Measurements from ENCODE around the gene SNAP29. TPM values are rescaled to one million over a fixed set of nuclear protein-coding genes. Genes with fewer than 3 reads are reported as not detected.

SNAP29 gene
- total RNA-seq, 2 experiments from 2014 or later, result 20.0 to 22.6 TPM

DNA sequence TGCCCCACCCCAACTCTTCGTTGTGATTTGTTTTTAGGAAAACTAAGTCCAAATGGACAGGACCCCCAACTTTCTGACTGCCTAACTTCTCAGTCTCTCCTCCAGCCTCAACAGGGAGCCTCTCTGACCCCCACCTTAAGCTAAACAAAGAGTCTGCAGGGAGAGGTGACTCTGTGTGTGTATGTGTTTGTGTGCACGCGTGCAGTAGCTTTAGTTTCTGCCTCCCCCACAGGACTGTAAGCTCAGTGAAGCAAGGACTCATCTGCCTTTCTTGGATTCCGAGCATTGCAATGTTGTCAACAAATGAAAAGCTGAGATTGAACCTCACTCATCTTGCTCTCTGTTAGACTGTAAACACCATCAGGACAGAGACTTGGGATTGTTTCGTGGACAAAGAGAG lies 7.9 kb downstream of the SNAP29 start:
- Mint-ChIP-seq H3K27ac (no peak overlapping the region), H3K4me1 (ENCODE audit: low read depth) (peaks cover 19% of the 10 kb centered on the region), H3K4me3 (no peak overlapping the region), H3K27me3 (no peaks in the 10 kb centered on the region), H3K9me3 (no peaks in the 10 kb centered on the region), H3K36me3 (ENCODE audit: low read depth) (peaks cover 11% of the 10 kb centered on the region)
- ATAC-seq (no peak), DNase-seq (no peak)
- POLR2A ChIA-PET, result interaction anchor here (1.0 to 1.5 kb wide), 2 partner anchors 9 to 19 kb away, joined by 3 to 4 read pairs; no protein-coding TSS in a partner anchor
- CTCF ChIA-PET, result interaction anchor here (1.4 kb wide), 1 partner anchor 19 kb away, joined by 3 read pairs; no protein-coding TSS in a partner anchor
- intact Hi-C loops (cut with micrococcal nuclease), result no loop called here
- TF ChIP-seq, protein P1, sequence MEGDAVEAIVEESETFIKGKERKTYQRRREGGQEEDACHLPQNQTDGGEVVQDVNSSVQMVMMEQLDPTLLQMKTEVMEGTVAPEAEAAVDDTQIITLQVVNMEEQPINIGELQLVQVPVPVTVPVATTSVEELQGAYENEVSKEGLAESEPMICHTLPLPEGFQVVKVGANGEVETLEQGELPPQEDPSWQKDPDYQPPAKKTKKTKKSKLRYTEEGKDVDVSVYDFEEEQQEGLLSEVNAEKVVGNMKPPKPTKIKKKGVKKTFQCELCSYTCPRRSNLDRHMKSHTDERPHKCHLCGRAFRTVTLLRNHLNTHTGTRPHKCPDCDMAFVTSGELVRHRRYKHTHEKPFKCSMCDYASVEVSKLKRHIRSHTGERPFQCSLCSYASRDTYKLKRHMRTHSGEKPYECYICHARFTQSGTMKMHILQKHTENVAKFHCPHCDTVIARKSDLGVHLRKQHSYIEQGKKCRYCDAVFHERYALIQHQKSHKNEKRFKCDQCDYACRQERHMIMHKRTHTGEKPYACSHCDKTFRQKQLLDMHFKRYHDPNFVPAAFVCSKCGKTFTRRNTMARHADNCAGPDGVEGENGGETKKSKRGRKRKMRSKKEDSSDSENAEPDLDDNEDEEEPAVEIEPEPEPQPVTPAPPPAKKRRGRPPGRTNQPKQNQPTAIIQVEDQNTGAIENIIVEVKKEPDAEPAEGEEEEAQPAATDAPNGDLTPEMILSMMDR (IDR thresholded peaks at IDR 0.05), result no peak

DNA sequence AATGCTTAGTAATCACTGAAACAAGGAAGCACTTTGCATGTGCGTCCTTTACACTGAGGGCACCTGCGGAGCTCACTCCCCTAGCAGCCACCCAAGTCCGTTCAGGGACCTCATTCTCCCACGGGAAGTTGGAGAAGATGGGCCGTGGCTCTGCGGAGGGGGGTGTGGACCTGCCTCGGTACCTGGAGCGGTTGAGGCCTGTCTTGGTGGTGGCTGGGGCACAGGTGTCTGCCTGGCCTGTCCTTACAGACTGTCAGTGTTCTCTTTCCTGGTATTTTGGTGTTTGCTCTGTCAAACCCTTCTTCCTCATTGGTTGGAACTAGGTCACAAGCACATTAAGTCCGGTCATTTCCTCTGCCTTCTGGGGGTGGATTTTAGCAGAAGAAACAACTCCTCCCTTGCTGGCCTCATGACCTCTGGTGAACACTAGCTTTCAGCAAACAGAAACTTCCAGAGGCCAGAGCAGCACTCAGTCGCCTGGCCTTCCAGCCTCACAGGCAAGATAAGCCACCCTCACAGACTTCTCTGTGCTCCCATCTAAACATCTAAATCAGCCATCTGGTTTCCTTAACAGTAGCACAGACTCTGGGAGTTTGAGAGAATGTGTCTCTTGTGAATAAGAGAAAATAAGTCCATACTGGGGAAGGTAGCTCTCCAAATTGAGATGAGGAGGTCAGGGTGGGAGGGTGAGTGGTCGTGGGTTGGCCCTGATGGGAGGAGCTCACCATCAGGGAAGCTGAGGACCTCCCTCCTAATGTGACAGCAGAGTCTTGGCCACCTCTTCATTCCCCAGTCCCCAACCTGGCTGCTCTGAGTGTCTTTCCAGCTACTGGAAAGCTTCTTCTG lies 8.6 kb downstream of the SNAP29 start:
- no peaks in the 10 kb centered on the region for H3K27me3 Mint-ChIP-seq
- intact Hi-C loops (cut with micrococcal nuclease), result no loop called here
- DNase-seq (no peak), ATAC-seq (peak; percentile 53)
- H3K9me3 Mint-ChIP-seq, result no peaks in the 10 kb centered on the region
- H3K4me3 Mint-ChIP-seq, result no peak overlapping the region
- peak overlapping the region; percentile 4 for H3K27ac Mint-ChIP-seq
- TF ChIP-seq, protein P1 (IDR thresholded peaks at IDR 0.05), result no peak
- H3K36me3 Mint-ChIP-seq (ENCODE audit: low read depth), result peaks cover 7% of the 10 kb centered on the region
- CTCF ChIA-PET, result interaction anchor here (1.4 kb wide), 1 partner anchor 18 kb away, joined by 3 read pairs; no protein-coding TSS in a partner anchor
- POLR2A ChIA-PET, result interaction anchor here (1.5 kb wide), 1 partner anchor 10 kb away, joined by 3 read pairs; no protein-coding TSS in a partner anchor
- H3K4me1 Mint-ChIP-seq (ENCODE audit: low read depth), result peaks cover 14% of the 10 kb centered on the region

DNA sequence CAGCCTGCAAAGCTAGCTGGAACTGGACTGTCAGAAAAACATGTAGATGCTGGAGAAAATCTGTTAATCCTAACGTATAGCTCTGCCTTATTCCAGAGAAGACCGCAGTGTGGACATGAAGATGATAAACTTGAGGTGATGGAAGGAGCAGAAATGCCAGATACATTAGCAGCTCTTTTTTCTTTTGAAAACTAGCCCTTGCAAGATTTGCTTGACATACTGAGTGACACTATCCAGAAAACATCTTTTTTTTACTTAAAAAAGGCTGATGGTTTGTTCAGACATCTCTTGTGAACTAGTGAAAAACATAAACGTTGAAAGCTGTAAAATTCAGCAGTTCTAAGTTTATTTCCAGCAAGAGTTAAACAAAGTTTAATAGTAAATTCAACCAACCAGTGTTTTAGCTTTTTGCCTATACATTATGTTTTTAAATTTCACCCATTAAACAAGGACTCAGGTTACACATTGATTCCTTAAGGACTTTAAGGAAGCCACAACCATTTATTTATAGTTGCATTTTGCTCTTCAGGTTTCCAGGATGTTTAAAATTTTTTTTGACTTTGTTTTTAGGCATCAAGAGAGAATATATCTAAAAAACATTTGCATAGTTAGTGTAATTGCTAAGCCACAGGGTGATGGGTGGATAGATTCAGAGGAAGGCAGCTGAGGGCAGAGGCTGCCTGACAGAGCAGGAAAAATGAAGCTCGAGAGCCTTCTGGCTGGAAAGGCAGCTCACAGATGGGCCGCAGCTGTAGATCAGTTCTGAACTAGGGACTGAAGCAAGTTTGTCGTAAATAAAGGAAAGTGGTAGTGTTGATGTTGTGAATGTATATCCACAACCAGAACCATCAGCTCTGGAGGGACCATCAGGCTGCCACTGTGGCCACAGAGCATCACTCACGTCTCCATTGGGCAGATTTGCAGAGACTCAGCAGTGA lies 9.5 kb downstream of the SNAP29 start:
- ChIA-PET POLR2A (no interaction called here), CTCF (interaction anchor here (1.4 kb wide), 1 partner anchor 17 kb away, joined by 3 read pairs; no protein-coding TSS in a partner anchor)
- no peak for ATAC-seq
- Mint-ChIP-seq H3K9me3 (no peaks in the 10 kb centered on the region), H3K4me3 (no peak overlapping the region), H3K4me1 (ENCODE audit: low read depth) (peaks cover 8% of the 10 kb centered on the region), H3K36me3 (ENCODE audit: low read depth) (peaks cover 3% of the 10 kb centered on the region), H3K27ac (no peak overlapping the region), H3K27me3 (no peaks in the 10 kb centered on the region)
- DNase-seq, result no peak
- intact Hi-C loops (cut with micrococcal nuclease), result no loop called here
- TF ChIP-seq, protein P1 (IDR thresholded peaks at IDR 0.05), result no peak

DNA sequence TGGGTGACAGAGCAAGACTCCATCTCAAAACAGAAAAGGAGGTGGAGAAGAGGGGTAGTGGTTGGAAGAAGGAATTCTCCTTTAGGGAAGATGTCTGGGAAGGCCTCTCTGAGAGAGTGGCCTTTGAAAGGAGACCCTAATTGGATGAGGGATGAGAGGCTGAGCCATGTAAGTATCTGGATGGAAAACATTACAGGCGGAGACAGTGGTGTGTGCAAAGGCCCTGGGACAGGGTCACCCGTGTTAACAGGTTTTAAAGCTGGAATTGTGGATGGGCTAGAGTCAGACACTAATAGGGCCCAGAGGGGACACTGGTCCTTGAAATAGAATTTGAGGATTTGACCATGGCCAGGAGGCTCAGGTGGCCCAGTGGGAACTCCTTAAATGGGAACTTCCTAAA lies 10.4 kb downstream of the SNAP29 start:
- ChIA-PET POLR2A (no interaction called here), CTCF (no interaction called here)
- TF ChIP-seq, protein P1 (IDR thresholded peaks at IDR 0.05), result no peak
- Mint-ChIP-seq H3K4me1 (ENCODE audit: low read depth) (peaks cover 8% of the 10 kb centered on the region), H3K36me3 (ENCODE audit: low read depth) (peaks cover 4% of the 10 kb centered on the region), H3K27me3 (no peaks in the 10 kb centered on the region), H3K27ac (no peak overlapping the region), H3K4me3 (no peak overlapping the region), H3K9me3 (no peaks in the 10 kb centered on the region)
- DNase-seq, result no peak
- intact Hi-C loops (cut with micrococcal nuclease), result no loop called here
- no peak for ATAC-seq
